Erythroblast (primary cell): ENCODE data around the gene TFEC.

Source experiments
- GATA1 ChIP-seq: IDR thresholded peaks from 2 replicates; pipeline ENCODE4 v1.6.1; 2011; ENCODE audit warnings: low read depth, mild to moderate bottlenecking, control low read depth, low read length, moderate library complexity
- POLR2A ChIP-seq: IDR thresholded peaks from 2 replicates; pipeline ENCODE4 v1.6.1; 2011; ENCODE audit warnings: mild to moderate bottlenecking, low read length

DNA sequence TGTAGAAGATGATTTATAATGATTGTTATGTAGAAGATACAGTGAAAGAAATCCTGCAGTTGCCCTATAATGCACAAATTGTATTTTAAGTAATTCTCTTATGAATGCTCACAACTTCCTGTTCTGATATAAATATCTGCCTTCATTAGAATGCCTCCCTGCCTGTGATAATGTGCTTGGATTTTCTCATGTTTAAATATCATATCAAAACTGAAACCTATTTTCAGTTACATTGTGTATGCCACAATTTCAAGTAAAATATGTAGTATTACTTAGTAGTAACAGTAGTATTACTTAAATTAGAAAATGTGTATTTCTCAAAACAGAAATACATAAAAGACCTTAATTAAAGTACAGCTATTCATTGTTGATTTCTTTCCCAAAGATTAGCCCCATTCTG lies 41.1 kb upstream of the TFEC start:
- TF ChIP-seq POLR2A, result no peak
- TF ChIP-seq GATA1, result no peak
